BJ (cell line): ENCODE measurements around the gene RHOF. TPM values are rescaled to one million over a fixed set of nuclear protein-coding genes. Genes with fewer than 3 reads are reported as not detected.
"Not testable (repeated sequence)": the region's sequence is repeated elsewhere in the genome, so short reads cannot be mapped to it uniquely, and the experiment has no call there.

ENCODE experiments used
- CTCF ChIA-PET: fragments of 350-600 bp; formaldehyde crosslinking; extraction: SDS; loops from one replicate; lab custom pipeline; 2021; ENCODE audit warnings: antibody characterized with exemption, inconsistent platforms; lab: Yijun Ruan, JAX
- POLR2A ChIA-PET: fragments of 300-600 bp; sonication (Branson Sonifier 250); formaldehyde crosslinking; extraction: SDS; loops from one replicate; lab custom pipeline; 2021; ENCODE audit warnings: antibody characterized with exemption; lab: Charles Lee
- DNase-seq: peaks from one replicate; pipeline ENCODE4 v3.0.0-alpha.2; 2011; ENCODE audit warnings: low read depth
- H3K27me3 ChIP-seq: 2 replicates; pipeline ENCODE4 v1.6.0; 2011; ENCODE audit warnings: low read length; ENCODE audit not compliant: control insufficient read depth, insufficient read depth
- H3K36me3 ChIP-seq: 2 replicates; pipeline ENCODE4 v1.5.1; 2011; ENCODE audit warnings: low read length; ENCODE audit not compliant: control insufficient read depth, insufficient read depth
- H3K4me3 ChIP-seq: 2 replicates; pipeline ENCODE4 v1.5.1; 2011; ENCODE audit warnings: low read depth, mild to moderate bottlenecking, control low read depth, low read length
- polyA plus RNA-seq: library from polyadenylated mRNA; depleted of rRNA; stranded (reverse); fragments of >200 nt; gene quantifications from 2 replicates; pipeline ENCODE4 v1.2.3, GENCODE V29; 2011
- TF ChIP-seq, protein P1 (sequence below): IDR thresholded peaks from 2 replicates; pipeline ENCODE4 v1.5.1; 2011; ENCODE audit warnings: low read depth, mild to moderate bottlenecking, control low read depth, inconsistent platforms, low read length, moderate library complexity; ENCODE audit not compliant: insufficient read depth

The RHOF gene
- polyA plus RNA-seq, 1 experiment: 3.0 TPM

DNA sequence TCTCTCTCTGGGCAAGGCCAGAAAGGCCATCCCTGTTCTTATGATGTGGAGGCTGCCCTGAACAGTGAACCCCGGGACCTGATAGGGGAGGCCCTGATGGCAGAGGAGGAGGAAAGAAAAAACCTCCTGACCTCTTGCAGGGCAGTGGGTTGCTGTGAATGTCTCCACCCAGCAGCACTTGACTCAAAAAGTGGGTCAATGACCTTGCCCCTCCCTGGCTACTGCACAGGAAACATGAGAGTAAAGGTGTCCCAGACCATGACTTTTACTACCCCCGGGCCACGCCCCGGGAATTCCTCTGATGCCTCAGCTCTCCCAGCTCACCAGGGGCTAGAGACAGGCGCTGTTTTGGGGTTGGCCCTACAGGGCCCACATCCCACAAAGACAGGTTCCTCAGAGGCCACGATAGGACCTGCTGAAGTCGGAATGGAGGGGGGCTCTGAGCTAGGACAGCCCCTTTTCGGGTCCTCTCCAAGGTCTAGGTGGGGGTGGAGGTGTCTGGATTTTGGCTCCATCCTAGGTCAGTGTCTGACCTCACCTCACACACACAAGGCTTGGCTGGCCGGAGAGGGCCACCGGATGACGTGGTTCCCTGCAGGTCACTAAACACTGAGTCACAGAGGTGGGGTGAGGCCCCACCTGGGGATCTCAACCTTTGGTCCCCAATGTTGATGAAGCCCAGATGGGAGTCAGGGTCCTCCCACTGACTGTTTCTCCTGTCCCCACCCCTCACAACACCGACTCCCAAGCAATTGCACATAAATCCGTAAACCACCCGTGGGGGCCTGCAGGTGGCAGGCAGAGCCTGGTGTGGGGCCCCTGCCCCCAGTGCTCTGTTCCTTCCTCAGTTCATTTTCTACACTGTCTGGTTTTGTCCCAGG, 1.6 kb downstream of the RHOF start:
- Histone ChIP-seq H3K27me3 (no peaks in the 10 kb centered on the region), H3K4me3 (no peak overlapping the region), H3K36me3 (peaks cover 6% of the 10 kb centered on the region)
- POLR2A ChIA-PET: no interaction called here
- TF ChIP-seq, protein P1, sequence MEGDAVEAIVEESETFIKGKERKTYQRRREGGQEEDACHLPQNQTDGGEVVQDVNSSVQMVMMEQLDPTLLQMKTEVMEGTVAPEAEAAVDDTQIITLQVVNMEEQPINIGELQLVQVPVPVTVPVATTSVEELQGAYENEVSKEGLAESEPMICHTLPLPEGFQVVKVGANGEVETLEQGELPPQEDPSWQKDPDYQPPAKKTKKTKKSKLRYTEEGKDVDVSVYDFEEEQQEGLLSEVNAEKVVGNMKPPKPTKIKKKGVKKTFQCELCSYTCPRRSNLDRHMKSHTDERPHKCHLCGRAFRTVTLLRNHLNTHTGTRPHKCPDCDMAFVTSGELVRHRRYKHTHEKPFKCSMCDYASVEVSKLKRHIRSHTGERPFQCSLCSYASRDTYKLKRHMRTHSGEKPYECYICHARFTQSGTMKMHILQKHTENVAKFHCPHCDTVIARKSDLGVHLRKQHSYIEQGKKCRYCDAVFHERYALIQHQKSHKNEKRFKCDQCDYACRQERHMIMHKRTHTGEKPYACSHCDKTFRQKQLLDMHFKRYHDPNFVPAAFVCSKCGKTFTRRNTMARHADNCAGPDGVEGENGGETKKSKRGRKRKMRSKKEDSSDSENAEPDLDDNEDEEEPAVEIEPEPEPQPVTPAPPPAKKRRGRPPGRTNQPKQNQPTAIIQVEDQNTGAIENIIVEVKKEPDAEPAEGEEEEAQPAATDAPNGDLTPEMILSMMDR: no peak
- no peak for DNase-seq
- CTCF ChIA-PET: interaction anchor here (0.6 to 14.8 kb wide), 4 partner anchors 12 to 109 kb away, joined by 3 to 467 read pairs (median 163); partner anchors contain the start of gene SETD1B

DNA sequence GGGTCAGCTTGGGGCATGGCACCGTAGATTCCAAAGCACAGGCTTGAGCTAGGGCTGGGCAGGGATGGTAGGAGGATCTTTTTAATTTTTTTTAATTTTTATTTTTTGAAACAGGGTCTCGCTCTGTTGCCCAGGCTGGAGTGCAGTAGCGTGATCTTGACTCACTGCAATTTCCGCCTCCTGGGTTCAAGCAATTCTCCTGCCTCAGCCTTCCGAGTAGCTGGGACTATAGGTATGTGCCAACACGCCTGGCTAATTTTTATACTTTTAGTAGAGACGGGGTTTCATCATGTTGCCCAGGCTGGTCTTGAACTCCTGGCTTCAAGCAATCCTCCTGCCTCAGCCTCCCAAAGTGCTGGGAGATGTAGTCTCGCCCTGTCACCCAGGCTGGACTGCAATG, 2.7 kb downstream of the RHOF start:
- DNase-seq, H3K36me3 ChIP-seq, H3K4me3 ChIP-seq, POLR2A ChIA-PET, H3K27me3 ChIP-seq: not testable (repeated sequence)
- CTCF ChIA-PET: interaction anchor here (1.0 to 14.8 kb wide), 4 partner anchors 11 to 108 kb away, joined by 3 to 467 read pairs (median 162); partner anchors contain the start of gene SETD1B

DNA sequence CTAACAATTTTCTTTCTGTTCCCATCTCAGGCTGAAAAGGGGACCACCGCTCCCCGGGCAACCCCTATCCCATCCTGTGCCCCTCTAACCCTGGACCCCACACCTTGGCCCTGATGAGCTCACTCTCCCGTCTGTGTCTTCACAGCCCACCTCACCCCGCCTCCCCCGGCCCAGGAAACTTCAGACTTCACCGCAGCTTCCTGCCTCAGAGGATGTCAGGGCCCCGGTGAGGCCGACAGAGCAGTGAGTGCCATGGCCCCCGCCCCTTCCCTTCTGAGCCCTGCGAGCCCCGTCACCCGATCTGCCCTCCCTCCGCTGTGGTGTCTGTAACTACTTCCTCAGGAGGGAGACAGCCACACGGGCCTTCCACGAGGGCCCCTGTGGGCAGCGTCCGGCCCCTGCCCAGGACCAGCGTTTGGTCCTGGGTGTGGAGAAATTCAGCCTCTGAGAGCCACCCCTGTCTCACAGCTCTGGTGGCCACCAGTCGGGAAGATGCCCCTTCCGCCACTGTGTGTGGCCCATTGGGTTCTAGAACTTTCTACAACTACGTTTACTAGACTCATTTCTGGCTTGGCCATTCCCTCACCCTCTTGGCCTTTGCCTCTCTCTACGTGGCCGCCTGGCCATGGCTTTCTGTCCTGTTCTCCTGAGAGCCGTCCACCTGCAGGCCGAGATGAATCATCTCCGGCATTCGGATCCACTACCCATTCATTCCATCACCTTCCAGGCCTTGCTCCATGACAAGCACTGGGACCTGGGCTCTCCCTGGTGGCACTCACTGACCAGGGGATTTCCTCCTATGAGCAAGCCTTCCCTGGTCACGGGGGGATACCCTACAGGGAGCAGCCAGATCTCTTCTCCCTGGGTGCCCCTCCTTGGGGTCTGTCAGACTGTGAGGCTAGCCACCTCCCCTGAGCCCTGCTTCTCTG, 3.4 kb downstream of the RHOF start:
- Histone ChIP-seq H3K4me3 (no peak overlapping the region), H3K27me3 (no peaks in the 10 kb centered on the region), H3K36me3 (no peaks in the 10 kb centered on the region)
- ChIA-PET CTCF (interaction anchor here (1.1 to 14.8 kb wide), 3 partner anchors 10 to 92 kb away, joined by 3 to 467 read pairs (median 322); partner anchors contain the start of gene SETD1B), POLR2A (no interaction called here)
- TF ChIP-seq, protein P1: no peak
- DNase-seq: no peak

DNA sequence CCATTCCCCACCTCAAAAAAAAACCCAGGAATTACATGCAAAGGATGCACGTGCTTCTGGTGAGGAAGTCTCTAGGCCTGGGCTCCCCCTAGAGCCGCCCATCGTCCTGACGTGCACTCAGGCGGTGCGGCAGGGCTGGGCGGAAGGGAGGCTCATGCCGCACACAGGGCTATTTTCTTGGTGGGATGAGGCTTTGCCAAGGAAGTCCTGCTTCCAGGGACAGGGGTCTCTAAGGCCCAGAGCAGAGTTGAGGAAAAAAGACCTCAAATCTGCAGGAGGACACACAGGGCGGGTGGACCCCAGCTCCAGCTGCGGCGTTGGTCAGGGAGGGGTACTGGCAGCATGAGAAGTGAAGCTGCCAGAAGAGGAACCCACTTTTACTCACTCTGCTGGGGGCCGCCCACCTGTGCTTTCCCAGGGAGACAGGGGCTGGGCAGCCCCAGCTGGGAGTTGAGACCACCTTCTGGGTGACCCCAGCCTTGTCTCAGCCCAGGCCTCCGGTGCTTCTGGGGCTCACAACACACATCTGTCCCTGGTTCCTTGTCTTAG, 4.2 kb downstream of the RHOF start:
- H3K36me3 ChIP-seq: no peaks in the 10 kb centered on the region
- no peak for DNase-seq
- CTCF ChIA-PET: interaction anchor here (14.1 to 14.8 kb wide), 2 partner anchors 10 to 18 kb away, joined by 322 to 467 read pairs; partner anchors contain the start of gene SETD1B
- TF ChIP-seq, protein P1: no peak
- no peaks in the 10 kb centered on the region for H3K27me3 ChIP-seq
- H3K4me3 ChIP-seq: no peak overlapping the region
- POLR2A ChIA-PET: no interaction called here

DNA sequence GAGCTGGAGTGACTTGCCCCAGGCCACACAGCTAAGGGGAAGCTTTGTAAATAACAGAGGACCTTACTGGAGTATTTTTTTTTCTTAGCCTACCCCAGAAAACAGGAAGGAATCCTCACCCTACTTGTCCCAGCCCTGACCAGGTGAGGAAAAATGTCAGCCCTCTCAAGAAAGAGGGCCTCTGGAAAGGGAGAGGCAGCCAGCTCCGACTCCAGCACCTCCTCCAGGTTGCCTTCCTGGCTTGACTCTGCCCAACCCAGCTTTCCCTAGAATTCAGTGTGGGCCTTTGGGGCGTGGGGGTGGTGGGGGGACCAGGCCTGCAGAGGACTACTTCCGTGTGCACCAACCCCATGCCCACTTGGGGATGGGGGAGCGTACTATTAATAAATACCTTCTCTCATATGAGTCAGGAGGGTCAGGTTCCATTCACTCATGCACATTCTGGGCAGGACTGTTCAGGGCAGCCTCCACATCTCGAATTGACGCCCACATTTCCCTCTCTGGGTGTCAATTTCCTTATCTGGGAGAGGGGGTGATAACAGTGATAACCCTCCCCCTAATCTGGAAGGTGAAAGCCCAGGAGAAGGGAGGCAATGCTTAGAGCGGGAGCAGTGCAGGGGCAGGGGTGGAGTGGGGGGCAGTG, 5.2 kb downstream of the RHOF start:
- H3K4me3 ChIP-seq: no peak overlapping the region
- H3K27me3 ChIP-seq: no peaks in the 10 kb centered on the region
- H3K36me3 ChIP-seq: no peaks in the 10 kb centered on the region
- DNase-seq: no peak
- TF ChIP-seq, protein P1: no peak
- POLR2A ChIA-PET: no interaction called here
- CTCF ChIA-PET: interaction anchor here (0.8 to 17.3 kb wide), 3 partner anchors 3 to 24 kb away, joined by 3 to 322 read pairs (median 322); partner anchors contain the start of gene RHOF
